Sigmoid colon (tissue), 3 donors: Measurements from ENCODE around the gene ZNF695.

Experiments used
- POLR2A ChIP-seq, 2 donors: fragments of 450-650 bp; IDR thresholded peaks; one replicate each; pipeline ENCODE4 v1.6.1; 2016; ENCODE audit warnings: antibody characterized with exemption in 2 of 2, mild to moderate bottlenecking in 2 of 2, moderate library complexity in 2 of 2
- TF ChIP-seq, protein P1 (sequence below), 4 experiments: fragments of 450-650 bp in 3 of 4; fragments of 200-600 bp in 1 of 4; IDR thresholded peaks; one replicate each; pipeline ENCODE4 v1.5.1; 2016 to 2019; ENCODE audit warnings: antibody characterized with exemption in 4 of 4, mild to moderate bottlenecking in 3 of 4, moderate library complexity in 2 of 4

DNA sequence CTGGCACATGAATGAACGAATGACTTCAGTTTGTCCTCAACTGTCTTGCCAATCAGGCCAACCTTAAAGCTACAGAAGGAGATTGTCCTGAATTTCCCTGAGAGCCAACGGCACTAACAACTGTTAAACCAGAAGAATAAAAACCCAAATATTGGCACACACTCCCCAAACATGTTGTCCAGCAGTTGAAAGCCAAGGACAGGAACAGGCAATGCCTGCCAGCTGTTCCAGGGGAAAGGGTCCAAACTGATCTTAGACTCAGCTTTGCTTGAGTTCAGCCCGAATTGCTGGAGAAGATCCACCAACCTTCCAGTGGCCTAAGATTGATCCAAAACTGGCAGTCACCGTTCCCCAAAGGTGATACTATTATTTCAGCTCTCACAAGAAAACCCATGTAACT, 53.7 kb downstream of the ZNF695 start:
- no peak for TF ChIP-seq POLR2A (IDR thresholded peaks at IDR 0.05)
- TF ChIP-seq, protein P1, sequence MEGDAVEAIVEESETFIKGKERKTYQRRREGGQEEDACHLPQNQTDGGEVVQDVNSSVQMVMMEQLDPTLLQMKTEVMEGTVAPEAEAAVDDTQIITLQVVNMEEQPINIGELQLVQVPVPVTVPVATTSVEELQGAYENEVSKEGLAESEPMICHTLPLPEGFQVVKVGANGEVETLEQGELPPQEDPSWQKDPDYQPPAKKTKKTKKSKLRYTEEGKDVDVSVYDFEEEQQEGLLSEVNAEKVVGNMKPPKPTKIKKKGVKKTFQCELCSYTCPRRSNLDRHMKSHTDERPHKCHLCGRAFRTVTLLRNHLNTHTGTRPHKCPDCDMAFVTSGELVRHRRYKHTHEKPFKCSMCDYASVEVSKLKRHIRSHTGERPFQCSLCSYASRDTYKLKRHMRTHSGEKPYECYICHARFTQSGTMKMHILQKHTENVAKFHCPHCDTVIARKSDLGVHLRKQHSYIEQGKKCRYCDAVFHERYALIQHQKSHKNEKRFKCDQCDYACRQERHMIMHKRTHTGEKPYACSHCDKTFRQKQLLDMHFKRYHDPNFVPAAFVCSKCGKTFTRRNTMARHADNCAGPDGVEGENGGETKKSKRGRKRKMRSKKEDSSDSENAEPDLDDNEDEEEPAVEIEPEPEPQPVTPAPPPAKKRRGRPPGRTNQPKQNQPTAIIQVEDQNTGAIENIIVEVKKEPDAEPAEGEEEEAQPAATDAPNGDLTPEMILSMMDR (IDR thresholded peaks at IDR 0.05): no peak
